Keratinocyte (primary cell): Measurements from ENCODE around the gene AFAP1L1.

Experiments used
- EZH2 ChIP-seq: IDR thresholded peaks from one replicate; pipeline ENCODE4 v1.6.1; 2012; ENCODE audit warnings: inconsistent platforms, mild to moderate bottlenecking, low read length, moderate library complexity
- TF ChIP-seq, protein P1 (sequence below), 3 experiments: IDR thresholded peaks in 1 of 3; conservative IDR thresholded peaks in 1 of 3; optimal IDR thresholded peaks in 1 of 3; 2 replicates in 2 of 3; 3 replicates in 1 of 3; pipeline versions ENCODE3 to v1.5.1; 2011; ENCODE audit warnings: low read length in 3 of 3, mild to moderate bottlenecking in 3 of 3, moderate library complexity in 2 of 3, control low read depth in 1 of 3, inconsistent platforms in 1 of 3; ENCODE audit not compliant: insufficient read depth in 2 of 3; ENCODE audit errors: extremely low read depth in 1 of 3

DNA sequence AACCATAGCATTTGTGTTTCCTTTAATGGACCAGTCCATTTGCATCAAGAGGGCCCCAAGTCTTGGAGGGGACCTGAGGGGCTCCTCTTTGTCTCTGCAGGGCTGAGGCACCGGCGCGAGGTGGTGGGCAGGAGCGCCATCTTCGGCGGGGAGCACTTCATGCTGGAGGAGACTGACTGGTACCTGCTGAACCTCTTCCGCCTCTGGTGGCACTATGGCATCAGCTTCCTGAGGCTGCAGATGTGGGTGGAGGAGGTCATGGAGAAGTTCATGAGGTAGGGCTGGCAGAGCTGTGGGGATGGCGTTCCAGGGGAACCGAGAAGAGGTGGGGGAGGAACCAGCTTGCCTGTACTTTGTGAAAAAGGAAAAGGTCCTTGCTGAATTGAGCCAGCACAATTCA, 92.3 kb downstream of the AFAP1L1 start:
- TF ChIP-seq, protein P1, sequence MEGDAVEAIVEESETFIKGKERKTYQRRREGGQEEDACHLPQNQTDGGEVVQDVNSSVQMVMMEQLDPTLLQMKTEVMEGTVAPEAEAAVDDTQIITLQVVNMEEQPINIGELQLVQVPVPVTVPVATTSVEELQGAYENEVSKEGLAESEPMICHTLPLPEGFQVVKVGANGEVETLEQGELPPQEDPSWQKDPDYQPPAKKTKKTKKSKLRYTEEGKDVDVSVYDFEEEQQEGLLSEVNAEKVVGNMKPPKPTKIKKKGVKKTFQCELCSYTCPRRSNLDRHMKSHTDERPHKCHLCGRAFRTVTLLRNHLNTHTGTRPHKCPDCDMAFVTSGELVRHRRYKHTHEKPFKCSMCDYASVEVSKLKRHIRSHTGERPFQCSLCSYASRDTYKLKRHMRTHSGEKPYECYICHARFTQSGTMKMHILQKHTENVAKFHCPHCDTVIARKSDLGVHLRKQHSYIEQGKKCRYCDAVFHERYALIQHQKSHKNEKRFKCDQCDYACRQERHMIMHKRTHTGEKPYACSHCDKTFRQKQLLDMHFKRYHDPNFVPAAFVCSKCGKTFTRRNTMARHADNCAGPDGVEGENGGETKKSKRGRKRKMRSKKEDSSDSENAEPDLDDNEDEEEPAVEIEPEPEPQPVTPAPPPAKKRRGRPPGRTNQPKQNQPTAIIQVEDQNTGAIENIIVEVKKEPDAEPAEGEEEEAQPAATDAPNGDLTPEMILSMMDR (optimal IDR thresholded peaks at IDR 0.05 in 1 of 3, IDR thresholded peaks at IDR 0.05 in 1 of 3, conservative IDR thresholded peaks at IDR 0.05 in 1 of 3; ENCODE audit: extremely low read depth in 1 of 3, insufficient read depth in 2 of 3, low read length in 3 of 3), result no peak
- TF ChIP-seq EZH2, result no peak
